ENCODE data around the gene TEX44. TPM values are rescaled to one million over a fixed set of nuclear protein-coding genes. Genes with fewer than 3 reads are reported as not detected.
A peak's percentile ranks its signal among the peaks of the same experiment; 100 is the strongest.

TEX44 gene
- total RNA-seq, 1 donor from 2014 or later, result not detected

DNA sequence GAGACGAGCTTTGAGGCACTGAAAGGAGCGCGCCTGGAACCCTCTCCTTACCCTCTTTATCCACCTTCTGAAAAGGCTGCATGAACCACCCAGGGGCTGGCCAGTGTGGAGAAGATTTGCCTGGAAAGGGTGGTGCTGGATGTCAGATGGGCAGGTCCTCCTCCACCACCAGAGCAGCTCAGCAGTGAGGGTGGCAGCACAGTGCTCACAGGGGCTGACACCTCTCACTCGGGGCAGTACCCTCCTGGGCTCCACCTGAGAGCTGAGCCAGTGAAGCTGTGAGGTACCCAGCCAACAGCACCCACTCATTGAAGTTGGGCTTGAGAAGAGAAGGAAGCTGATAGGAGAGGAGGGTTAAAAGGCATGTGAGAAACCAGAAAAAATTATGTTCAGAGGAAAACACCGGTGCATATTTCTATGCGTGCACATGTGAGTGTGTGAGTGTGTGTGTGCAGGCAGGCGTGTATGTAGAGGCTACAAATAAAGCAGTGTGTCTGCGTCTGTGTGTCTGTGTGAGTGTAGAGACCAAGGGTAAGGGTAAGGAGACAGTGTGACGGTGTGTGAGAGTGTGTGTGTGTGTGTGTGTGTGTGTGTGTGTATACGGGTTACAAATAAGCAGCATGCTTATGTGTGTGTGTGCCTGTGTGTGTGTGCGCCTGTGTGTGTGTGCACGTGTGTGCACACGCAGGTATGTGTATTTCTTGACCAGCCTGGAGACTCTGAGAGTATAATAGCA is 40.7 kb downstream of the TEX44 start:
- intact Hi-C loops (cut with DNase I), result no loop called here
- DNase-seq (no peak), ATAC-seq (peak; percentile 40)
- H3K36me3 ChIP-seq, result no peaks in the 10 kb centered on the region
- H3K9me3 ChIP-seq, result no peaks in the 10 kb centered on the region
- TF ChIP-seq, protein P1, sequence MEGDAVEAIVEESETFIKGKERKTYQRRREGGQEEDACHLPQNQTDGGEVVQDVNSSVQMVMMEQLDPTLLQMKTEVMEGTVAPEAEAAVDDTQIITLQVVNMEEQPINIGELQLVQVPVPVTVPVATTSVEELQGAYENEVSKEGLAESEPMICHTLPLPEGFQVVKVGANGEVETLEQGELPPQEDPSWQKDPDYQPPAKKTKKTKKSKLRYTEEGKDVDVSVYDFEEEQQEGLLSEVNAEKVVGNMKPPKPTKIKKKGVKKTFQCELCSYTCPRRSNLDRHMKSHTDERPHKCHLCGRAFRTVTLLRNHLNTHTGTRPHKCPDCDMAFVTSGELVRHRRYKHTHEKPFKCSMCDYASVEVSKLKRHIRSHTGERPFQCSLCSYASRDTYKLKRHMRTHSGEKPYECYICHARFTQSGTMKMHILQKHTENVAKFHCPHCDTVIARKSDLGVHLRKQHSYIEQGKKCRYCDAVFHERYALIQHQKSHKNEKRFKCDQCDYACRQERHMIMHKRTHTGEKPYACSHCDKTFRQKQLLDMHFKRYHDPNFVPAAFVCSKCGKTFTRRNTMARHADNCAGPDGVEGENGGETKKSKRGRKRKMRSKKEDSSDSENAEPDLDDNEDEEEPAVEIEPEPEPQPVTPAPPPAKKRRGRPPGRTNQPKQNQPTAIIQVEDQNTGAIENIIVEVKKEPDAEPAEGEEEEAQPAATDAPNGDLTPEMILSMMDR (IDR thresholded peaks at IDR 0.05), result no peak
- no peak overlapping the region for H3K27ac ChIP-seq
- no peaks in the 10 kb centered on the region for H3K4me1 ChIP-seq
- H3K27me3 ChIP-seq, result no peaks in the 10 kb centered on the region
- H3K4me3 ChIP-seq, result no peak overlapping the region

DNA sequence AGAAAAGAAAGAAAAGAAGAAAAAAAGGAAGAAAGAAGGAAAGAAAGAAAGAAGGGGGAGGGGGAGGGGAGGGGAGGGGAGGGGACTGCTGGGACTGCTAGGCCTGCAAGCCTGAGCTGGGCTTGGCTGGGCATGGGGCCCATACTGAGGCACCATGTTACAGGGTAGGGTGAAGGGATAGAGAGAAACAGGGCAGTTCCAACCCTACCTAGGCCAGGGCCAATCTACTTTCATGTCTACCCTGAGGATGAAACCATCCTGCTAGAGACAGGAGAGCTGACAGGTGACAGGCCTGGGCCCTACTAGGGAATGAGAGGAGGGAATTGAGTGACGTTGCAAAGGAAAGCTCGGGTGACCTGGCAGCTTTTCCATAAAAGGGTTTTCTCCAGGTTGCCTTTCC is 41.7 kb downstream of the TEX44 start:
- intact Hi-C loops (cut with DNase I), result no loop called here
- Histone ChIP-seq H3K4me3 (no peak overlapping the region), H3K4me1 (no peaks in the 10 kb centered on the region), H3K9me3 (no peaks in the 10 kb centered on the region), H3K36me3 (no peaks in the 10 kb centered on the region), H3K27me3 (no peaks in the 10 kb centered on the region), H3K27ac (no peak overlapping the region)
- TF ChIP-seq, protein P1 (IDR thresholded peaks at IDR 0.05), result no peak
- ATAC-seq, result no peak
- DNase-seq, result no peak

DNA sequence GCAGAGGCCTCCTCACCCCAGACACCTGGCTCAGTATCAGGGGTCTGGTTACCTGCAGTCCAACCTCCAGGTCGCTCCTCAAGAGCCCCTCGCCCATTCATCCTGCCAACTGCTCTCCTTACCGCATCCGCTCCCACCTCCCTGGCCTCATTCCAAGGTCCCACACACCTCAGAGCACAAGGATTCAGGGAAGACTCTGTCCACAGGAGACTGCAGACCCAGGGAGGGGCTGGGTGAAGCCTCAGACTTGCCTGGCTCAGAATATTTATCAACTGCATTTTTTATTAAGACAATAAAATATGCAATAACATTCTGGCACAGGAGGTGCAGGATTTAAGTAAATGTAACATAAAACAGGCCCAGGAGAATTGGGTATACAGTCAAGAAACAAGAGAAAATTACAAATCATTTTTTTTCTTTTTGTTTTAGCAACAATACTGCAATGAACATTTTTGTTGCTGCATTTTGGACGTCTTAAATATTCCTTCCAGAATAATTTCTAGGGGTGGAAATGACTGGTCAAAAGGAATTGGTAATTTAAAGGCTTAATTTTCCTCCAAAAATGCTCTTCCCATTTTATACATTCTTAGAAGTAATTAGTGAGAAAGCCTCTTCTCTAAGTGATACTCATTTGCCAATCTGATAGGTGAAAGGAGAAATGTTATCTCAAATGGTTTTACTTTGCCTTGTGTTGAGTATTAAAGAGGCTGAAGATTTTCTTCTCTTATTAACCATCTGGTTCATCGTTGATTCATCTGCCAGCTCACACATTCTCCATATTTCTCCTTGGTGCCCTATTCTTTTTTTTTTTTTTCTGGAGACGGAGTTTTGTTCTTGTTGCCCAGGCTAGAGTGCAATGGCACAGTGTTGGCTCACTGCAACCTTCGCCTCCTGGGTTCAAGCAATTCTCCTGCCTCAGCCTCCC is 42.5 kb downstream of the TEX44 start:
- ATAC-seq (no peak), DNase-seq (no peak)
- no peaks in the 10 kb centered on the region for H3K9me3 ChIP-seq
- H3K36me3 ChIP-seq, result no peaks in the 10 kb centered on the region
- TF ChIP-seq, protein P1 (IDR thresholded peaks at IDR 0.05), result no peak
- H3K27ac ChIP-seq, result no peak overlapping the region
- H3K27me3 ChIP-seq, result no peaks in the 10 kb centered on the region
- no peaks in the 10 kb centered on the region for H3K4me1 ChIP-seq
- intact Hi-C loops (cut with DNase I), result no loop called here
- H3K4me3 ChIP-seq, result no peak overlapping the region

DNA sequence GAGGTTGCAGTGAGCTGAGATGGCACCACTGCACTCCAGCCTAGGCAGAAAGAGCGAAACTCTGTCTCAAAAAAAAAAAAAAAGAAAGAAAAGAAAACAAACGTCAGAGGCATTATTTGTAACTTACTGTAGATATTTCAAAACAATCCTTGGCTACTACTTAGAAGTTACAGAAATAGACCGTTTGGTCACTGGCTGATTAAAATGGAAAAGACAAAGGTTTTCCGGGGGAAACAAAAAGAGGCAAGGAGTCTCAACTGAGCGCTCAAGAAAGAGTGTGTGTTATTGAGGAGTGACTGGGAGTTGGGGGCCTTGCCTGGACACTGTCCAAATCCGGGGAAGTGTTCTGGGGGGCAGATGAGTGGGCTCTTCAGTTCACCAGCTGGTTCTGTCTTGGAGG is 47.6 kb downstream of the TEX44 start:
- no peaks in the 10 kb centered on the region for H3K36me3 ChIP-seq
- no peak overlapping the region for H3K4me3 ChIP-seq
- DNase-seq (no peak), ATAC-seq (no peak)
- H3K27ac ChIP-seq, result peak overlapping the region; percentile 81
- intact Hi-C loops (cut with DNase I), result no loop called here
- no peaks in the 10 kb centered on the region for H3K9me3 ChIP-seq
- TF ChIP-seq, protein P1 (IDR thresholded peaks at IDR 0.05), result no peak
- no peaks in the 10 kb centered on the region for H3K27me3 ChIP-seq
- peaks cover 22% of the 10 kb centered on the region for H3K4me1 ChIP-seq

DNA sequence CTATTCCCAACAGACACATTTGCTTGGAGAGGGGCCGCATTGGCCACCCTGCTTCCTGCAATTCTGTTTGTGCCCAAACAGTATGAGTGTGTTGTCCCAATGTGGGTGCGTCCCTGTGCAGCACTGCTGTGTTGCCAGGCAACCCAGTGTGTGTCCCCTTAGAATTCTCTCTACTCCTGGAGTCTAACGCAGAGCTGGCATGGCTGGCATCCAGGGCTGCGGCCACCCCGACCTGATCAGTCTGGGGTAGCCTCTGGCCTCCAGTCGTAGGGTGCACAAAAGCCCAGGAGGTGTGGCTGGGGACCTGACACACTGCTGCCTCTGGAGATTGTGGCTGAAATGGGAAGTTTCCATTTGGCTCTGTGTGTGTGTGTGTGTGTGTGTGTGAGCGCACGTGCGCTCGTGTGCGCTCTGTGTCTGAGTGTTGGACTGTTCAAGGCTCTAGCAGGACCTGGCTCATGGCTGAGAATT is 48.0 kb downstream of the TEX44 start:
- ATAC-seq, result peak; percentile 59
- TF ChIP-seq, protein P1 (IDR thresholded peaks at IDR 0.05), result no peak
- H3K36me3 ChIP-seq, result no peaks in the 10 kb centered on the region
- H3K4me3 ChIP-seq, result no peak overlapping the region
- no peaks in the 10 kb centered on the region for H3K27me3 ChIP-seq
- peaks cover 22% of the 10 kb centered on the region for H3K4me1 ChIP-seq
- H3K27ac ChIP-seq, result peak overlapping the region; percentile 81
- intact Hi-C loops (cut with DNase I), result no loop called here
- H3K9me3 ChIP-seq, result no peaks in the 10 kb centered on the region
- DNase-seq, result no peak
